ENCODE data around the gene CHD1L.

The CHD1L gene

GRCh38 chr1:147214842-147215539, 27.5 kb upstream of the CHD1L start:
- Histone ChIP-seq H3K36me3 (ENCODE audit: insufficient read depth, low read length) (no peaks in the 10 kb centered on the region), H3K4me1 (ENCODE audit: insufficient read depth, low read length, poor library complexity, severe bottlenecking) (peaks cover 11% of the 10 kb centered on the region), H3K9ac (ENCODE audit: low read depth, low read length, poor library complexity, severe bottlenecking) (no peak overlapping the region), H3K4me3 (ENCODE audit: low read length, poor library complexity, severe bottlenecking) (no peak overlapping the region), H3F3A (ENCODE audit: low read depth) (no peaks in the 10 kb centered on the region), H3K79me2 (ENCODE audit: insufficient read depth, low read length) (no peaks in the 10 kb centered on the region), H3K4me2 (ENCODE audit: low read depth, low read length, poor library complexity, severe bottlenecking) (no peak overlapping the region), H3K27me3 (ENCODE audit: insufficient read depth, low read length, poor library complexity, severe bottlenecking) (no peaks in the 10 kb centered on the region), H3K9me2 (replicated peaks; ENCODE audit: low read depth, low read length) (no peaks in the 10 kb centered on the region), H4K20me1 (ENCODE audit: insufficient read depth, low read length, poor library complexity, severe bottlenecking) (no peaks in the 10 kb centered on the region), H2AFZ (ENCODE audit: low read length) (no peak overlapping the region), H3K9me3 (ENCODE audit: insufficient read depth, low read depth, low read length) (no peaks in the 10 kb centered on the region)
- no peak for TF ChIP-seq EZH2phosphoT487 (IDR thresholded peaks at IDR 0.05; ENCODE audit: borderline replicate concordance)
- no peak for TF ChIP-seq CTCF (conservative IDR thresholded peaks at IDR 0.05; ENCODE audit: low read length)

GRCh38 chr1:147215540-147215916, 27.0 kb upstream of the CHD1L start:
- Histone ChIP-seq H3K4me3 (ENCODE audit: low read length, poor library complexity, severe bottlenecking) (no peak overlapping the region), H3K36me3 (ENCODE audit: insufficient read depth, low read length) (no peaks in the 10 kb centered on the region), H3K9me2 (replicated peaks; ENCODE audit: low read depth, low read length) (no peaks in the 10 kb centered on the region), H4K20me1 (ENCODE audit: insufficient read depth, low read length, poor library complexity, severe bottlenecking) (no peaks in the 10 kb centered on the region), H3K9me3 (ENCODE audit: insufficient read depth, low read depth, low read length) (no peaks in the 10 kb centered on the region), H3F3A (ENCODE audit: low read depth) (no peaks in the 10 kb centered on the region), H3K4me1 (ENCODE audit: insufficient read depth, low read length, poor library complexity, severe bottlenecking) (peaks cover 11% of the 10 kb centered on the region), H3K27me3 (ENCODE audit: insufficient read depth, low read length, poor library complexity, severe bottlenecking) (no peaks in the 10 kb centered on the region), H2AFZ (ENCODE audit: low read length) (no peak overlapping the region), H3K79me2 (ENCODE audit: insufficient read depth, low read length) (no peaks in the 10 kb centered on the region), H3K9ac (ENCODE audit: low read depth, low read length, poor library complexity, severe bottlenecking) (no peak overlapping the region), H3K4me2 (ENCODE audit: low read depth, low read length, poor library complexity, severe bottlenecking) (no peak overlapping the region)
- TF ChIP-seq CTCF (conservative IDR thresholded peaks at IDR 0.05; ENCODE audit: low read length) (no peak), EZH2phosphoT487 (IDR thresholded peaks at IDR 0.05; ENCODE audit: borderline replicate concordance) (no peak)

GRCh38 chr1:147216124-147216523, 26.4 kb upstream of the CHD1L start:
- Histone ChIP-seq H3K36me3 (ENCODE audit: insufficient read depth, low read length) (no peaks in the 10 kb centered on the region), H3F3A (ENCODE audit: low read depth) (no peaks in the 10 kb centered on the region), H3K79me2 (ENCODE audit: insufficient read depth, low read length) (no peaks in the 10 kb centered on the region), H2AFZ (ENCODE audit: low read length) (no peak overlapping the region), H4K20me1 (ENCODE audit: insufficient read depth, low read length, poor library complexity, severe bottlenecking) (no peaks in the 10 kb centered on the region), H3K4me1 (ENCODE audit: insufficient read depth, low read length, poor library complexity, severe bottlenecking) (peaks cover 11% of the 10 kb centered on the region), H3K9me2 (replicated peaks; ENCODE audit: low read depth, low read length) (no peaks in the 10 kb centered on the region), H3K4me2 (ENCODE audit: low read depth, low read length, poor library complexity, severe bottlenecking) (no peak overlapping the region), H3K9me3 (ENCODE audit: insufficient read depth, low read depth, low read length) (no peaks in the 10 kb centered on the region), H3K27me3 (ENCODE audit: insufficient read depth, low read length, poor library complexity, severe bottlenecking) (no peaks in the 10 kb centered on the region), H3K4me3 (ENCODE audit: low read length, poor library complexity, severe bottlenecking) (no peak overlapping the region), H3K9ac (ENCODE audit: low read depth, low read length, poor library complexity, severe bottlenecking) (no peak overlapping the region)
- TF ChIP-seq CTCF (conservative IDR thresholded peaks at IDR 0.05; ENCODE audit: low read length) (no peak), EZH2phosphoT487 (IDR thresholded peaks at IDR 0.05; ENCODE audit: borderline replicate concordance) (no peak)

Data from Loucy (cell line).